ENCODE measurements around the gene BRINP3. TPM values are rescaled to one million over a fixed set of nuclear protein-coding genes. Genes with fewer than 3 reads are reported as not detected.

The BRINP3 gene
- total RNA-seq, 1 experiment from 2014 or later = 0.28 TPM

DNA sequence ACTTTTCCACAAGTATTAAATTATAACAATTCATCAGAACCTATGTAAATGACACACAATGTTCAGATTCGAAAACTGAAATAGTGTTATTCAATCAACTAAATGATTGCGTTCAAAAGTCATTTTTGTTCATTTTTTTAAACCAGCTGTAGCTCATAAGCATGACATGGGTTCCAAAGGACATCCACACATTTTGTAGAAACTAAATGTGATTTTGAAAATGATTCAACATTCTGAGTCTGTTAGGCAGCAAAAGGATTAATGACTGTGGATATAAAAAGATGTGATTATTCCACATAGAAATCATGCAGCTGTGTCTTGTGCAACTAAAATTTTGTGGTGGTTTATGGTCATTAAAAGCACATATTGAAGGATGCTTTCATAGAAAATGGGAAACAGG lies 204.5 kb downstream of the BRINP3 start:
- POLR2A ChIA-PET = no interaction called here
- no peaks in the 10 kb centered on the region for H3K36me3 Mint-ChIP-seq
- no peak overlapping the region for H3K27ac Mint-ChIP-seq
- no peak for TF ChIP-seq FOXP1 (CRISPR knock-in tag; IDR thresholded peaks at IDR 0.05; ENCODE audit: borderline replicate concordance)
- TF ChIP-seq, protein P1, sequence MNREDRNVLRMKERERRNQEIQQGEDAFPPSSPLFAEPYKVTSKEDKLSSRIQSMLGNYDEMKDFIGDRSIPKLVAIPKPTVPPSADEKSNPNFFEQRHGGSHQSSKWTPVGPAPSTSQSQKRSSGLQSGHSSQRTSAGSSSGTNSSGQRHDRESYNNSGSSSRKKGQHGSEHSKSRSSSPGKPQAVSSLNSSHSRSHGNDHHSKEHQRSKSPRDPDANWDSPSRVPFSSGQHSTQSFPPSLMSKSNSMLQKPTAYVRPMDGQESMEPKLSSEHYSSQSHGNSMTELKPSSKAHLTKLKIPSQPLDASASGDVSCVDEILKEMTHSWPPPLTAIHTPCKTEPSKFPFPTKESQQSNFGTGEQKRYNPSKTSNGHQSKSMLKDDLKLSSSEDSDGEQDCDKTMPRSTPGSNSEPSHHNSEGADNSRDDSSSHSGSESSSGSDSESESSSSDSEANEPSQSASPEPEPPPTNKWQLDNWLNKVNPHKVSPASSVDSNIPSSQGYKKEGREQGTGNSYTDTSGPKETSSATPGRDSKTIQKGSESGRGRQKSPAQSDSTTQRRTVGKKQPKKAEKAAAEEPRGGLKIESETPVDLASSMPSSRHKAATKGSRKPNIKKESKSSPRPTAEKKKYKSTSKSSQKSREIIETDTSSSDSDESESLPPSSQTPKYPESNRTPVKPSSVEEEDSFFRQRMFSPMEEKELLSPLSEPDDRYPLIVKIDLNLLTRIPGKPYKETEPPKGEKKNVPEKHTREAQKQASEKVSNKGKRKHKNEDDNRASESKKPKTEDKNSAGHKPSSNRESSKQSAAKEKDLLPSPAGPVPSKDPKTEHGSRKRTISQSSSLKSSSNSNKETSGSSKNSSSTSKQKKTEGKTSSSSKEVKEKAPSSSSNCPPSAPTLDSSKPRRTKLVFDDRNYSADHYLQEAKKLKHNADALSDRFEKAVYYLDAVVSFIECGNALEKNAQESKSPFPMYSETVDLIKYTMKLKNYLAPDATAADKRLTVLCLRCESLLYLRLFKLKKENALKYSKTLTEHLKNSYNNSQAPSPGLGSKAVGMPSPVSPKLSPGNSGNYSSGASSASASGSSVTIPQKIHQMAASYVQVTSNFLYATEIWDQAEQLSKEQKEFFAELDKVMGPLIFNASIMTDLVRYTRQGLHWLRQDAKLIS (CRISPR knock-in tag; IDR thresholded peaks at IDR 0.05; ENCODE audit: borderline replicate concordance) = no peak
- TF ChIP-seq ATF1 (CRISPR knock-in tag; IDR thresholded peaks at IDR 0.05) = no peak
- TF ChIP-seq ZNF219 (CRISPR knock-in tag; IDR thresholded peaks at IDR 0.05; ENCODE audit: borderline replicate concordance) = no peak
- no peak for TF ChIP-seq MXD4 (CRISPR knock-in tag; IDR thresholded peaks at IDR 0.05; ENCODE audit: borderline replicate concordance)
- TF ChIP-seq NR2C2 (CRISPR knock-in tag; IDR thresholded peaks at IDR 0.05) = no peak
- no peak for TF ChIP-seq RORB (CRISPR knock-in tag; IDR thresholded peaks at IDR 0.05)
- TF ChIP-seq ZNF232 (CRISPR knock-in tag; IDR thresholded peaks at IDR 0.05) = no peak
- TF ChIP-seq, protein P2, sequence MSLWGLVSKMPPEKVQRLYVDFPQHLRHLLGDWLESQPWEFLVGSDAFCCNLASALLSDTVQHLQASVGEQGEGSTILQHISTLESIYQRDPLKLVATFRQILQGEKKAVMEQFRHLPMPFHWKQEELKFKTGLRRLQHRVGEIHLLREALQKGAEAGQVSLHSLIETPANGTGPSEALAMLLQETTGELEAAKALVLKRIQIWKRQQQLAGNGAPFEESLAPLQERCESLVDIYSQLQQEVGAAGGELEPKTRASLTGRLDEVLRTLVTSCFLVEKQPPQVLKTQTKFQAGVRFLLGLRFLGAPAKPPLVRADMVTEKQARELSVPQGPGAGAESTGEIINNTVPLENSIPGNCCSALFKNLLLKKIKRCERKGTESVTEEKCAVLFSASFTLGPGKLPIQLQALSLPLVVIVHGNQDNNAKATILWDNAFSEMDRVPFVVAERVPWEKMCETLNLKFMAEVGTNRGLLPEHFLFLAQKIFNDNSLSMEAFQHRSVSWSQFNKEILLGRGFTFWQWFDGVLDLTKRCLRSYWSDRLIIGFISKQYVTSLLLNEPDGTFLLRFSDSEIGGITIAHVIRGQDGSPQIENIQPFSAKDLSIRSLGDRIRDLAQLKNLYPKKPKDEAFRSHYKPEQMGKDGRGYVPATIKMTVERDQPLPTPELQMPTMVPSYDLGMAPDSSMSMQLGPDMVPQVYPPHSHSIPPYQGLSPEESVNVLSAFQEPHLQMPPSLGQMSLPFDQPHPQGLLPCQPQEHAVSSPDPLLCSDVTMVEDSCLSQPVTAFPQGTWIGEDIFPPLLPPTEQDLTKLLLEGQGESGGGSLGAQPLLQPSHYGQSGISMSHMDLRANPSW (CRISPR knock-in tag; conservative IDR thresholded peaks at IDR 0.05; ENCODE audit: low read depth) = no peak
- no peak for DNase-seq (ENCODE audit: low spot score)
- no peaks in the 10 kb centered on the region for H3K4me1 Mint-ChIP-seq
- H3K27me3 Mint-ChIP-seq (ENCODE audit: low read depth) = no peaks in the 10 kb centered on the region
- H3K4me3 Mint-ChIP-seq = no peak overlapping the region
- no peaks in the 10 kb centered on the region for H3K9me3 Mint-ChIP-seq
- CTCF ChIA-PET = no interaction called here
- ATAC-seq = no peak

DNA sequence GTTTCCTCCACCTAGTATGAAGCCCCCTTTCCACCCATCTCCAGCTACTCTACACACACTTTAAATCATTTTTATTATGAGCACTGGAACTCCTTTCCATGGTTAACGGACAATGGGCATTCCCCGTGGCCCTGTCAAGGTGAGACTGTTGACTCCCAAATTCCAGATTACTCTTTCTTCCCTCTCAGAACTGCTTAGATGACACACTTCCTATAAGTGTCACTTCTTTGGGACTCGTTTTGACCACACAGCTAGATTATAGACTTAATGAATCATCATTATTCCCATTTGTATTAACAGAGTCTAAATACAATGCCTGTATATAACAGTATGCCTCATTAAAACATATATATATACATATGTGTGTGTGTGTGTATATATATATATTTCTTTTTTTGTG lies 215.1 kb downstream of the BRINP3 start:
- no peak overlapping the region for H3K4me3 Mint-ChIP-seq
- no peak for ATAC-seq
- DNase-seq (ENCODE audit: low spot score) = no peak
- ChIA-PET CTCF (no interaction called here), POLR2A (no interaction called here)
- no peaks in the 10 kb centered on the region for H3K27me3 Mint-ChIP-seq (ENCODE audit: low read depth)
- peaks cover 4% of the 10 kb centered on the region for H3K4me1 Mint-ChIP-seq
- no peaks in the 10 kb centered on the region for H3K36me3 Mint-ChIP-seq
- H3K9me3 Mint-ChIP-seq = peaks cover 13% of the 10 kb centered on the region; the same call in 1 of the 2 replicates
- H3K27ac Mint-ChIP-seq = no peak overlapping the region
- TF ChIP-seq NFYB (CRISPR knock-in tag; conservative IDR thresholded peaks at IDR 0.05; ENCODE audit: low read depth) = no peak
- no peak for TF ChIP-seq ZNF423 (CRISPR knock-in tag; IDR thresholded peaks at IDR 0.05)
- TF ChIP-seq, protein P3, sequence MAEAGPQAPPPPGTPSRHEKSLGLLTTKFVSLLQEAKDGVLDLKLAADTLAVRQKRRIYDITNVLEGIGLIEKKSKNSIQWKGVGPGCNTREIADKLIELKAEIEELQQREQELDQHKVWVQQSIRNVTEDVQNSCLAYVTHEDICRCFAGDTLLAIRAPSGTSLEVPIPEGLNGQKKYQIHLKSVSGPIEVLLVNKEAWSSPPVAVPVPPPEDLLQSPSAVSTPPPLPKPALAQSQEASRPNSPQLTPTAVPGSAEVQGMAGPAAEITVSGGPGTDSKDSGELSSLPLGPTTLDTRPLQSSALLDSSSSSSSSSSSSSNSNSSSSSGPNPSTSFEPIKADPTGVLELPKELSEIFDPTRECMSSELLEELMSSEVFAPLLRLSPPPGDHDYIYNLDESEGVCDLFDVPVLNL (CRISPR knock-in tag; IDR thresholded peaks at IDR 0.05; ENCODE audit: borderline replicate concordance, low read depth) = no peak
- TF ChIP-seq, protein P4, sequence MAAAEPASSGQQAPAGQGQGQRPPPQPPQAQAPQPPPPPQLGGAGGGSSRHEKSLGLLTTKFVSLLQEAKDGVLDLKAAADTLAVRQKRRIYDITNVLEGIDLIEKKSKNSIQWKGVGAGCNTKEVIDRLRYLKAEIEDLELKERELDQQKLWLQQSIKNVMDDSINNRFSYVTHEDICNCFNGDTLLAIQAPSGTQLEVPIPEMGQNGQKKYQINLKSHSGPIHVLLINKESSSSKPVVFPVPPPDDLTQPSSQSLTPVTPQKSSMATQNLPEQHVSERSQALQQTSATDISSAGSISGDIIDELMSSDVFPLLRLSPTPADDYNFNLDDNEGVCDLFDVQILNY (CRISPR knock-in tag; IDR thresholded peaks at IDR 0.05) = no peak
- TF ChIP-seq ESRRA (CRISPR knock-in tag; IDR thresholded peaks at IDR 0.05; ENCODE audit: borderline replicate concordance) = no peak
- no peak for TF ChIP-seq TCF7 (CRISPR knock-in tag; IDR thresholded peaks at IDR 0.05; ENCODE audit: low read depth)
- TF ChIP-seq, protein P5, sequence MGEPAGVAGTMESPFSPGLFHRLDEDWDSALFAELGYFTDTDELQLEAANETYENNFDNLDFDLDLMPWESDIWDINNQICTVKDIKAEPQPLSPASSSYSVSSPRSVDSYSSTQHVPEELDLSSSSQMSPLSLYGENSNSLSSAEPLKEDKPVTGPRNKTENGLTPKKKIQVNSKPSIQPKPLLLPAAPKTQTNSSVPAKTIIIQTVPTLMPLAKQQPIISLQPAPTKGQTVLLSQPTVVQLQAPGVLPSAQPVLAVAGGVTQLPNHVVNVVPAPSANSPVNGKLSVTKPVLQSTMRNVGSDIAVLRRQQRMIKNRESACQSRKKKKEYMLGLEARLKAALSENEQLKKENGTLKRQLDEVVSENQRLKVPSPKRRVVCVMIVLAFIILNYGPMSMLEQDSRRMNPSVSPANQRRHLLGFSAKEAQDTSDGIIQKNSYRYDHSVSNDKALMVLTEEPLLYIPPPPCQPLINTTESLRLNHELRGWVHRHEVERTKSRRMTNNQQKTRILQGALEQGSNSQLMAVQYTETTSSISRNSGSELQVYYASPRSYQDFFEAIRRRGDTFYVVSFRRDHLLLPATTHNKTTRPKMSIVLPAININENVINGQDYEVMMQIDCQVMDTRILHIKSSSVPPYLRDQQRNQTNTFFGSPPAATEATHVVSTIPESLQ (CRISPR knock-in tag; IDR thresholded peaks at IDR 0.05) = no peak
- TF ChIP-seq, protein P6, sequence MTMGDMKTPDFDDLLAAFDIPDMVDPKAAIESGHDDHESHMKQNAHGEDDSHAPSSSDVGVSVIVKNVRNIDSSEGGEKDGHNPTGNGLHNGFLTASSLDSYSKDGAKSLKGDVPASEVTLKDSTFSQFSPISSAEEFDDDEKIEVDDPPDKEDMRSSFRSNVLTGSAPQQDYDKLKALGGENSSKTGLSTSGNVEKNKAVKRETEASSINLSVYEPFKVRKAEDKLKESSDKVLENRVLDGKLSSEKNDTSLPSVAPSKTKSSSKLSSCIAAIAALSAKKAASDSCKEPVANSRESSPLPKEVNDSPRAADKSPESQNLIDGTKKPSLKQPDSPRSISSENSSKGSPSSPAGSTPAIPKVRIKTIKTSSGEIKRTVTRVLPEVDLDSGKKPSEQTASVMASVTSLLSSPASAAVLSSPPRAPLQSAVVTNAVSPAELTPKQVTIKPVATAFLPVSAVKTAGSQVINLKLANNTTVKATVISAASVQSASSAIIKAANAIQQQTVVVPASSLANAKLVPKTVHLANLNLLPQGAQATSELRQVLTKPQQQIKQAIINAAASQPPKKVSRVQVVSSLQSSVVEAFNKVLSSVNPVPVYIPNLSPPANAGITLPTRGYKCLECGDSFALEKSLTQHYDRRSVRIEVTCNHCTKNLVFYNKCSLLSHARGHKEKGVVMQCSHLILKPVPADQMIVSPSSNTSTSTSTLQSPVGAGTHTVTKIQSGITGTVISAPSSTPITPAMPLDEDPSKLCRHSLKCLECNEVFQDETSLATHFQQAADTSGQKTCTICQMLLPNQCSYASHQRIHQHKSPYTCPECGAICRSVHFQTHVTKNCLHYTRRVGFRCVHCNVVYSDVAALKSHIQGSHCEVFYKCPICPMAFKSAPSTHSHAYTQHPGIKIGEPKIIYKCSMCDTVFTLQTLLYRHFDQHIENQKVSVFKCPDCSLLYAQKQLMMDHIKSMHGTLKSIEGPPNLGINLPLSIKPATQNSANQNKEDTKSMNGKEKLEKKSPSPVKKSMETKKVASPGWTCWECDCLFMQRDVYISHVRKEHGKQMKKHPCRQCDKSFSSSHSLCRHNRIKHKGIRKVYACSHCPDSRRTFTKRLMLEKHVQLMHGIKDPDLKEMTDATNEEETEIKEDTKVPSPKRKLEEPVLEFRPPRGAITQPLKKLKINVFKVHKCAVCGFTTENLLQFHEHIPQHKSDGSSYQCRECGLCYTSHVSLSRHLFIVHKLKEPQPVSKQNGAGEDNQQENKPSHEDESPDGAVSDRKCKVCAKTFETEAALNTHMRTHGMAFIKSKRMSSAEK (CRISPR knock-in tag; IDR thresholded peaks at IDR 0.05; ENCODE audit: borderline replicate concordance) = no peak
- TF ChIP-seq PRRX2 (CRISPR knock-in tag; IDR thresholded peaks at IDR 0.05) = no peak
- no peak for TF ChIP-seq FOXK1 (CRISPR knock-in tag; IDR thresholded peaks at IDR 0.05)
- TF ChIP-seq ZNF671 (CRISPR knock-in tag; IDR thresholded peaks at IDR 0.05) = no peak
- TF ChIP-seq TP53 (CRISPR knock-in tag; IDR thresholded peaks at IDR 0.05) = no peak

Data from WTC11 (cell line).